AG08395 (cell line): ENCODE measurements around the gene DAB1.

Experiments
- DNase-seq: peaks from one replicate; pipeline ENCODE4 v3.0.0; 2012; ENCODE audit warnings: mixed read lengths, low spot score

Gene DAB1

GRCh38 chr1:57411262-57411661, 12.6 kb downstream of the DAB1 start:
- peak; percentile 52 for DNase-seq

DNA sequence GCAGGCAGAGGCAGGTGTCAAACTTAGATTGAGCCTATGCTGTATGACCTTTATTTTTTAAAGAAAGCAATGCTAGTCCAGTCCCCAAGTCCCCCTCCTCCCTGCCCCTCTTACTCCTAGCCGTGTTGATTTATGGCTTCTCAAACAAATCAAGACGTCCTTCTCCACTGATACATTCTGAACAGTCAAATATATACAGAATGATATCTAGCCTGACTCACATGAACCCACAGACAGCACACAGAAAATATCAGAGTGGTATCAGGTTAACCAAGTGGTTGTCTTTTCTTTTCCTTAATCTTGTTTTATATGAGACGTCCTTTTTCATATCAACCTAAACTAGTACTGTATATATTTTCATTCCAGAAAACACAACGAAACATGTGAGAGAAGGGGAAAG, 13.4 kb downstream of the DAB1 start:
- no peak for DNase-seq

- DNase-seq = no peak
Measured at GRCh38 chr1:57407928-57408327, 15.9 kb downstream of the DAB1 start.

DNA sequence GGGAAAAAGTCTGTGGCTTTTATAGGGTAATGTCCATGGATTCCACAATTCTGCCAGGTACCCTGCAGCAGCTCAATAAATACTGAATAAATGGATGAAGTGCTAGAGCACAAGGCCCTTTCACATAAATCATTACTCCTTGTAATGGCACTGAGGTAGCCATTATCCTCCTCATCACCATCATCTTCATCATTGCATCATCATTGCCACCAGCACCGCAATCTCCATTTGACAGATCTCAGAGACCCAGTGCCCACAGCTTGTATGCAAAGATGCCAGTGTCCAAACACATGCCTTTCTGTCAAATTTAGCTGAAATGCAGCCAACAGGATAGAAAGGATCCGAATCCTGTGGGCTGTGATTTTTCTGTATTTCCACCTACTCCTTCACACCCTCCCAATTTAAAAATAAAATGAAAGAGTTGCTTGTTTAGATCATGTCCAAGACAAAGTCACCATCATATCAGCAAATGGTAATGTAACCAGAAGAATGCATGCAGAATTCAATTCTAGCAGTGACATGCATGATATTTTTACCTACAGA, 17.4 kb downstream of the DAB1 start:
- no peak for DNase-seq

- no peak for DNase-seq
Measured at GRCh38 chr1:57404884-57405283, 19.0 kb downstream of the DAB1 start.

- no peak for DNase-seq
Measured at GRCh38 chr1:57403201-57403600, 20.7 kb downstream of the DAB1 start.

DNA sequence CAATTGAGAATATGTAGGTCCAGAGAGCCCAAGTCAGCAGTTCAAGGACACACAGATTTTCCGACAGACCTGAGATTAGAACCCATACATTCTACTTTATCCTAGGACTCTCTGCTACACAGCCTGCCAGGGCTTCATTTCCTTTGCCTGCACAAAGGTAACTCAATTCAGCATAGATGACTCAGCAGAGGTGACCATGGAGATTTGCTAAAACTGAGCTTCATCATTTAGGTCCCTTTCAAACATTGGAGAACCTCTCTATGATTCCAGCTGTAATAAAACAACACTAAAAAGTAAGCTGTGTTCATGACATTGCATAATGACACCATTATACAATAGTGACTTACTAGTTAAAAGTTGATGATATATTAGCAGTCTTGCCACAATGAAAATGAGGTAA, 22.2 kb downstream of the DAB1 start:
- DNase-seq = no peak

DNA sequence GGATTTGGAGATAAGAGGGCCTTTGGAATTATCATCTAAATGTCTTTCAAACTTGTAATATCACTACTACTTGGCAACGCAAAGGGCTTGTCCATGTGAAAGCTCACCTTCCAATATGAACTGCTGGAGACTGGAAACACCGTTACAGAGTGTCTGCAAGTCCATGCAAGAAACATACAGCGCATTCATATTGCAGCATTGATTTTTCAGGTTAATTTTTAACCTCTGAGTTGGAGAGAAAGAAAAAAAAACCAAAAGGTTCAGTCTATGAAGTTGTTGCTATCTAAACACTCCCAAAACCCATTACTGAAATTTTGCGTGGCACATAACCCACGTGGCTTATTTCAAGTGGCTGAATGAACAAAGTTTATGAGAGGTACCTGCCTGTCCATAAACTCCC, 23.8 kb downstream of the DAB1 start:
- DNase-seq = no peak

- no peak for DNase-seq
Measured at GRCh38 chr1:57393058-57393584, 30.7 kb downstream of the DAB1 start.

GRCh38 chr1:57385336-57385735, 38.5 kb downstream of the DAB1 start:
- no peak for DNase-seq

- no peak for DNase-seq
Measured at GRCh38 chr1:57384901-57385300, 39.0 kb downstream of the DAB1 start.

DNA sequence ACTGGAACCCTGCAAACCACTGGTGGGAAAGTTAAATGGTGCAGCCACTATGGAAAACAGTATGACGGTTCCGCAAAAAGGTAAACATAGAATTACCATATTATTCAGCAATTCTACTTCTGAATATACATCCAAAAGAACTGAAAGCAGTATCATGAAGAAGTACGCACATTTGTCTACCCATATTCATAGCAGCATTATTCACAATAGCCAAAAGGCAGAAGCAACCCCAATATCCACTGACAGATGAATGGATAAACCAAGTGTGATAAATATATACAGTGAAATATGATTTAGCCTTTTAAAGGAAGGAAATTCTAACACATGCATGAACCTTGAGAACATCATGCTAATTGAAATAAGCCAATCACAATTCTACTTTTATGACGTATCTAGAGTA, 39.6 kb downstream of the DAB1 start:
- DNase-seq = no peak

DNA sequence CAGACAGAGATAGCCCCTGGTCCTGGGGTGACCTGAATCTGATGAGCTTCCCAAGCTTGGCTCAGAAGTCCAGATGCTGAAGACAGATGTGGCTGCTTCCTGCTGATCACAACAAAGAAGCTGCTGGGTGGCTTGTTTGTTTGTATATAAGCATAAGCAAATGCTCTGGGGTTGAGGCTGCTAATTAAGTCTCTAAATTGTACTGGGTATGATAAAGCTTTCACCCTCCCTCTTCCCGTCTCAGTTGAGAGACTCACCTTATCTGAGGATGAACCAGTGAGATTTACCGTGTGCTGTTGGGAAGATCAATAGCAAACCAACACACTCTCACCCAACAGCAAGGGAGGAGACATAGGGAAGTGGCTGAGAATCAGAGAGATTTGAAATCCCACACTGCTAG, 42.0 kb downstream of the DAB1 start:
- DNase-seq = no peak

DNA sequence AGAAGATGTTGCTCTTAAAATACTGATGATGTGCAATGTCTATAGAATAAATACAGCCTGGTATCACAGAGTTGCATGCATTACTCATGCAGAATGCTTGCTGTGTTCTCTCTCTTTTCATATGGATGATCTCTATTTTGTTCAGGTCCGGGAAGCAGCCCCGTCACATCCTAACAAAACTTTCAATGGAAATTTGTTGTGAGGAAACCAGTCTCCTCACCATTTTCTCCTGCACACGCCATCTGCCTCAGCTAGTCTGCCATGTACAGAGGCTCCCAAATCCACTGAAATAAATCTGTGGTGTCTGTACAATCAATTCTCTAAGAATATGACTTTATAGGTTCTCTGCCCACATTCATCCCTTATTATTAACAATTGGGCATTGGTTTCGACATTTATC, 42.4 kb downstream of the DAB1 start:
- DNase-seq = no peak

DNA sequence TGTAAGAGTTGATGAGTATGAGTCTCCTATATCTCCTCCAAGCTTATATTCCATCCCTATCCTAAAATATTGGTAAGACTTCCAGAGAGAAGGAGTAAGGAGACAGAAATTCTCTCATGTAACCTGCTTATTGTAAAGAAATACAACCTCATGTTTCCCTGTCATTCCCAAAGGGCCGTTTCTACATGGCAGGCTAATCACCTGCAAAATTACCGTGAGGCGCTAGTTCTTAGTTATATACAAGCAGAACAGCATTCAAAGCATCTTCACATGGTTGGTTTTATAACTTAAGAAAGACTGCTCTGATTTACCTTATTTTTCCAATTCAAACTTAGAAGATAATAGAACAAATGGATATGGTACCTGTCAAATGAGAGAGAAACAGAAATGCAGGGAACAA, 42.9 kb downstream of the DAB1 start:
- no peak for DNase-seq

- DNase-seq = no peak
Measured at GRCh38 chr1:57378534-57378933, 45.3 kb downstream of the DAB1 start.

- no peak for DNase-seq
Measured at GRCh38 chr1:57377339-57378139, 46.3 kb downstream of the DAB1 start.

- DNase-seq = no peak
Measured at GRCh38 chr1:57376041-57376440, 47.8 kb downstream of the DAB1 start.

GRCh38 chr1:57369889-57370288, 54.0 kb downstream of the DAB1 start:
- DNase-seq = no peak

GRCh38 chr1:57367945-57368344, 55.9 kb downstream of the DAB1 start:
- DNase-seq = no peak

DNA sequence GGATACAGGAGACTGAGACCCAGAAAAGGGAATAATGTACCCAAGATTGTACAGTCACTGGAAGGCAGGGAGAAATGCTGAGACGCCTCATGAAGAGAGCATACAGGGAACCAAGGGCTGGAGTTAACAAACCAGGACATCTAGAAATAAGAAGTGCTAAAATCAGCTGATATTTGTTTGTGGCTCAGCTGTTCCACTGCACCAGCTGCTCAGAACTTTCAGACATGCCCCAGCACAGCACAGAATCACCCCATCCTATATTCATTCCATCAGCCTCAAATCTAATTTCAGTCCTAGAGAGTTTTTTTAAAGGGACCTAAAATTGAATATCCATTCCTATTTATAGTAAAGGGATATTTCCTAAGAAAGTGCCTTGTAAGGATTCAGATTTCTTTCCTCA, 60.2 kb downstream of the DAB1 start:
- DNase-seq = no peak

DNA sequence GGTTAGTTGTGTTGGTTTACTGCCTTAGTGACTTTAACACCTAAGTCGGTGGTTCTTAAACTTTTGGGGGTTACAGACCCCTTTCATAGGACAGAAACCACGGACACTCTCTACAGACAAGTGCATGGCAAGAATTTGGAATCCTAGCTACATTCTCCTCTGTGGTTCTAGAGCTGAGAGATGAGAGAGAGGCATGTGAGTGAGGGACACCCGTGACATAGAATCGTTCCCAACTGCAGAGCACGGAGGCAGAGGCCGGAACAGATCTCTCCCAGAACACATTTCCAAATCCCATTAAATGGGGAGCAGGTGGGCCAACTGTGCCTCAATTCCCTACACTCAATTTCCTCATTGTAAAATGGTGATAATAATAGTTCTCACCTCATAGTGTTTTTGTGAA, 60.7 kb downstream of the DAB1 start:
- DNase-seq = no peak

GRCh38 chr1:57362480-57362879, 61.4 kb downstream of the DAB1 start:
- no peak for DNase-seq

DNA sequence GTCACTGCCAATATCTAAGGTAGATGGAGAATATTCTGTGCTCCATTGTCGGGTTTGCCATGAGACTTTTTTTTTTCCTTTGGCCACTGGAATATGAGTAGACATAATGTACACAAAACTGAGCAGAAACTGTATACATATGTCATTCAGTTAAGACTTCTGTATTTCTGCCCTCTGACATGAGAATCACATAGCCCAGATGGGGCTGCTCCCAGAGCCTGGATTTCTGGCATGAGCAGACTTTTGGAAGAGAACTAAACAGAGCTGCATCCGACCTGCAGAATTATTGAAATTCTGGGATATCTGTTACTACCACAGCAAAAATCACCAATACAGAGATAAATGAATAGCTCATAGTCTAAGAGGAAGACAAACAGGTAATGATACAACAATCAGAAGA, 62.3 kb downstream of the DAB1 start:
- no peak for DNase-seq
